GM21423 (cell line): ENCODE measurements around the gene NDST1.
"Not testable (repeated sequence)": the region's sequence is repeated elsewhere in the genome, so short reads cannot be mapped to it uniquely, and the experiment has no call there.

ENCODE experiments used
- ATAC-seq: cut with Tn5 transposase; IDR thresholded peaks from one replicate; pipeline ENCODE4 v1.9.1; 2021; ENCODE audit warnings: mild to moderate bottlenecking, moderate library complexity; ENCODE audit not compliant: unreplicated experiment

NDST1 gene

DNA sequence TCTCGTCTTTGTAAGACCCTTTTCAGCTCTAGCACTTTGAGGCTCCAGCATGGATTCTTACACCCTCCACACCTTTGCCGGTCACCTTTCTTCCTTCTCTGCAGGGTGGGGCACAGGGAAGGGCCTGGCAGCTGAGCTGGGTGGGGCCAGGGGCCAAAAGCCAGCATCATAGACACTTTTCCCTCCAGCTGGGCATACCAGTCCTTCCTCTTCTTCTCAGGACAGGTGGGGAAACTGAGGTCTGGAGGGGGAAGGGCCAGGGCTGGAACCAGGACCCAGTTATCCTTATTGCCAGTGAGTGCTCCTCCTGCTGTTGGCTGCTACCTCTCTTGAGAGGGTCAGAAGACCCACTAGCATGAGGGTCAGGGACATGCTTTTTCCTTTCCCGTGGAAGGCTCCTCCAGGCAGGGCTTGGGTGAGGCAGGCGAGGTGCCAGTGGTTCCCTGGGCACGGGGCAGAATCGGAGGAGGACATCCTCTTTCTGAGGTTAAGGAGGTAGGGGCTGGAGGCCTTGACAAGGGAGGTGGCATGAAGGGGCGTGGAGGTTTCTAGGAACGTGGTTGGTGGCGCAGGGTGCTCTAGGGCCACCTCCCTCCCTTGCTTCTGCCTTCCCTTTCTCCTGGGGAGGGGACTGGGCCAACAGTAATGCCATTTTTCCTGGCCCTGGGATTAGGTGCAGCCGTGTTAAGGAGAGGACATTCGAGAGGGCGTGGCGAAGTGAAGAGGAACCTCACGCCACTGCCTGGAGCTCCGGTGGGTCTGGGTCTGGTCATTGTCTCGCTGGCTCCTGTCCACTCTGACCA, at the start of gene NDST1:
NDST1 (plus strand) TSS at position 658 of the 803 bp plus-strand sequence. CDS start 13,124 bp downstream, outside the sequence.
- no peak for ATAC-seq

DNA sequence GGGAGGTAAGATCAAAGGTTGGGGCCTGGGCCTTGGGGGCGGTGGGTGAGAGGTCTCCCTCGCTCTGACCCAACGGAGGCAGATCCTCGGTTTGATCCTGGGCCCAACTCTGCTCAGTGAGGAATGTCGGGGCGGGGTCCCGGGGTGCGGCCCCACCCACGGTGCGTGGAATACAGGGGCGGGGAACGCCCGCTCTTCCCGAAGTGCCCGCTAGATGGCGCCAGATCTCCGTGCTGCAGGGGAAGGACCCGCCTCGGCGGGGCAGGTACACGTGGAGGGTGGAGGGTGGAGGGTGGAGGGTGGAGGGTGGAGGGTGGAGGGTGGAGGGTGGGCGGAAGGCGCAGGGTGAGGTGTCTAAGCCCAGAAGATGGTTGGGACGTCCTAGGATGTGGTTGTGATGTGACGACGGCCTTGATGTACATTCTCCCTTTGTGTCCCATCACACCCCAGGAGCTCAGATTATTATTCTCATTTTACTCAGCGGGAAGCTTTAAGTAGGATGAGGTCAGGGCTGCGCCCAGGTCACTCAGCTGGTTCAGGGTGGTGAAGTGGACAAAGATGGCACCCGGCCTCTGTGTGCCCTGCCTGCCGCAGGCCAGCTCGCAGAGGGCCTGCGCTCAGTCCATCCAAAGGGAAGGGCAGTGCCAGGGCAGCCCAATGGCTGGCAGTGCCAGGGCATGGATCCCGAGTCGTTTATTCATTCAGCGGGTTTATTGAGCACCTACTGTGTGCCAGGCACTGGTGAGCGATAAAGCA, 49.0 kb upstream of the NDST1 start:
- peak; percentile 55 for ATAC-seq

DNA sequence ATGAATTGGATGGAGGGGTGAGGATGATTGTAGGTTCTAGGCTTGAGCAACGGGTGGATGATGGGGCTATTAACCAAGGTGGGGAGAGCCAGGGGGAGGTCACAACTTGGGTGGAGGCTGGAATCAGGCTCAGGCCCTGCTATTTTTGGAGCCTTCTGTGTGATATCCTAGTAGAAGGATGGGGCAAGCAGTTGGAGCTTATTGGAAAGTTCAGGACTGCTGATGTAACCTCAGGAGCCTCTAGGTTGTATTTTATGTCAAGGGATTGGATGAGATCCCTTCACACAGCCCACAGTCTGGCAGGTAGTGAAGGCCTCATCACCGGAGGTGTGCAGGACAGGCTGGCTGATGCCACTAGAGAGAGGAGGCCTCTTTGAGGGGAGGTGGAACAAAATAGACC, 47.1 kb upstream of the NDST1 start:
- no peak for ATAC-seq

DNA sequence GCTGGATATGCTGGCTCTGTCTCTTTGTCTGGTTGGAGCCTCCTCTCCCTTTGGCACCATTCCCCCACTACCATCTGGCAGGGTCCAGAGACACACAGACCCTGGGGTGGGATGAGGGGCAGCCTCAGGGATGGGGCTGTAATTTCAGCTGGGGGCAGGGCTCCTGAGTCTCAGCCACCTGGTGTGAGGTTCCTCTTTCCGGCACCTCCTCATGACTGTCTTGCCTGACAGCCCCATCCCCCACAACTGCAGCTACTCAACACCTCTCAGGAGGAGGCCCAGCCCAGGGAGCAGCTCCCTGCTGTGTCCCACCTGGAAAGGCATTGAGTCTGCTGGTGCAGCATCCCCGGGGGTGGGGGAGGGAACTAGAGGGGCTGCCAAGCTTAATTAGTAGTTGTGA, 46.7 kb upstream of the NDST1 start:
- ATAC-seq: peak; percentile 75

DNA sequence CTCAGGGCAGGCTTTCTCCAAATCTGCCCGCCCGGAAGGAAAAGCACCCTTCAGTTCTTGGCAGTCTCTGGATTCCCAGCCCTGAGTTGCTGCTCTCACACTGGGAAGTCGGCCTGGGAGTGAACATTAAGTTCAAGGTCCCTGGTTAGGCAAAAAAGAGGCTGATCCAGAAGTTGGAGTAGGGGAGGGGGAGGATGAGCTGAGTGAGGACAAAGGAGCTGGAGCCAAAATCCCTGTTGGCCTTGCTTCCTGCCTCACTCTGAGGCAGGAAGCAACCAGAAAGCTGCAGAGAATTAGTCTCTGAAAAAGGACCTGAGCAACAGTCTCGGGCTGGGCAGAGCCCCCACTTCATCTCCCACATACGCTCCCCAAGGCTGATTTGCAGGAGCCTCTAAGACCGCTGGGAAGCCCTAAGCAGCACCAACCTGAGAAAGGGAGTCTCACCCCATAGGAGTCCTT, 43.3 kb upstream of the NDST1 start:
- ATAC-seq: no peak

DNA sequence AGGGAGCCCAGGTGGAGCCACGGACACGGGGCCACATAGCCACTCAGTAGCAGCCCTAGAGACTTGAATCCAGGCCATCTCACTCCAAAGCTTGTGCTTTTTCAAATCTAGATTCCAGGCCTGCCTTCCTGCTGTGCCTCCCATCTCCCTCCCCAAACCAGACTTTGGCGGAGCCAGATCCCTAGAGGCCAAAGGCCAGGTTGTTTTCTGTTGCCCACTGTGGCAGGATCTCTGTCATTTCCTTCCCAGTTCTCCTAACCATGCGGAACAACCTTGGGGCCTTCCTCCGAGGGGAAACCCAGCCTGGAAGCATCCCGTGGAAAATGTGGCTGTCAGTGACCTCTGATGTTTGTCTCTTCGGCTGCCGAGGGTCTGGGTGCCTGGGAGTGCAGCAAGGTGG, 42.0 kb upstream of the NDST1 start:
- ATAC-seq: no peak

DNA sequence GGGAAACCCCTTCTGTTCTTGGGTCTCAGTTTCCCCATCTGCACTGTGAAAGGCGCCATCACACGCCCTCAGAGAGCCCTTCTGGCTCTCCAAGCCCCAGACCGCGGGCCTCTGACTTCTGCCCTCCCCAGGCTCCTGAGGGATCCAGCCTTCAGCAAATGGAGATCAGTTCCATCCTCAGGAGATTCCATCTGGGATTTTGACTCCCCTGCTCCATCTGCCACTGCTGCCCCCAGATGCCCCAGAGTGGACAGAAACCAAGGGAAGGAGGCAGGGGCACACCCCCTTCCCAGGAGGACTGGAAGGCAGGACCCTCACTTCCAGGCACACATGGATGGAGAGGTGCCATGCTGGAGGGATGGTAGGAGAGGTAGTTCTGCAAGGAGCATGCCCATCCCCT, 39.7 kb upstream of the NDST1 start:
- ATAC-seq: no peak

DNA sequence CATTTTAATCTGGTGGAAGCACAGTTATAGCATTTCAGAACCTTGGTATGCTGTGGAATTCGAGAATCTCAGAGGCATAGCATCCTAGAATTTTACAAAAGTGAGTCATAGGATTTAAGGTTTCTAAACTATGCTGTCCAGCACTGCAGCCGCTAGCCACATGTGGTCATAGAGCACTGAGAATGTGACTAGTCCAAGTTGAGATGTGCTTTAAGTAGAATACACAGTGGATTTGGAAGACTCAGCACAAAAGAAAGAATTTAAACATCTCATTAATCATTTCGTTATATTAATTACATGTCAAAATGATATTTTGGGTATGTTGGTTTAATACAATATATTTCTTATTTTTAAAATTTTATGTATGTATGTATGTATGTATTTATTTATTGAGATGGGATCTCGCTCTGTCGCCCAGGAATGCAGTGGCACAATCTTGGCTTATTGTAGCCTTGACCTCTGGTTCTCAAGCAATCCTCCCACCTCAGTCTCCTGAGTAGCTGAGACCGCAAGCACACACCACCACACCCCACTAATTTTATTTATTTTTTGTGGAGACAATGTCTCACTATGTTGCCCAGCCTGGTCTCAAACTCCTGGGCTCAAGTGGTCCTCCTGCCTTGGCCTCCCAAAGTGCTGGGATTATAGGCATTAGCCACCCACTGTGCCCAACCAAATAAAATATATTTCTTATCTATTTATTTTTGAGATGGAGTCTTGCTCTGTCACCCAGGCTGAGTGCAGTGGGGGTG, 38.0 kb upstream of the NDST1 start:
- ATAC-seq: no peak

DNA sequence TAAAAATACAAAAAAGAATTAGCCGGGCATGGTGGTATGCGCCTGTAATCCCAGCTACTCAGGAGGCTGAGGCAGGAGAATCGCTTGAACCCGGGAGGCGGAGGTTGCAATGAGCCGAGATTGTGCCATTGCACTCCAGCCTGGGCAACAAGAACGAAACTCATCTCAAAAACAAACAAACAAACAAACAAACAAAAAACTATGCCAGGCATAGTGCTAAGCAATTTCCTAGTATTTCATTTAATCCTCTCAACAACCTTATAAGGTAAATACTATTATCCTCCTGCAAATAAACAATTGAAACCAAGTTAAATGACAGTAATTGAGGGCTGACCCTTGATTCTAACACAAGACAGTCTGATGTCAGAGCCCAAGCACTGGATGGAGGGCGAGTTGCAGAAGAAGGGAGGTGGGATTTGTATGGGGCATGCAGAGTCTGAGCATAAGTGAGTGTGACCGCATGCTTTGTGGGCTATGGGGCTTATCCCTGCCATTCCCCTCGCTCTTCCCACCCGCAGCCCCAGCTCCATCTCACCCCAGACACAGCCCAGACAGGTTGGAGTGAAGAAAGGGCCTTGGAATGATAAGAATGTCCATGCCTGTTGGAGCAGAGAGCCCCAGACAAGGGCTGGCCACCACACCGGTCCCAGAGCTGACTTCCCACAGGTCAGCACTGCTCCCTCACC, 34.1 kb upstream of the NDST1 start:
- ATAC-seq: no peak

DNA sequence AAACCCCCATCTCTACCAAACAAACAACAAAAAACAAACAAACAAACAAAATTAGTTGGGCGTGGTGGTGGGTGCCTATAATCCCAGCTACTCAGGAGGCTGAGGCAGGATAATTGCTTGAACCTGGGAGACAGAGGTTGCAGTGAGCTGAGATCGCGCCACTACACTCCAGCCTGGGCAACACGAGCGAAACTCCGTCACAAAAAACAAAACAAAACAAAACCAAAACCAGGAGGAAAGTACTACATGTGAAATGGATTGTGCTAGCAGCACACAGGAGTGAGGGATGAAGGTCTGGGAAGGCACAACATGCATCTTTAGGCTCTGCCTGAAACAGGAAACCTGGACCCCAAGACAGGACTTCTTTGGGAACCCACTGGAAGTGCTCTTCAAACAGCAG, 31.4 kb upstream of the NDST1 start:
- not testable (repeated sequence) for ATAC-seq

DNA sequence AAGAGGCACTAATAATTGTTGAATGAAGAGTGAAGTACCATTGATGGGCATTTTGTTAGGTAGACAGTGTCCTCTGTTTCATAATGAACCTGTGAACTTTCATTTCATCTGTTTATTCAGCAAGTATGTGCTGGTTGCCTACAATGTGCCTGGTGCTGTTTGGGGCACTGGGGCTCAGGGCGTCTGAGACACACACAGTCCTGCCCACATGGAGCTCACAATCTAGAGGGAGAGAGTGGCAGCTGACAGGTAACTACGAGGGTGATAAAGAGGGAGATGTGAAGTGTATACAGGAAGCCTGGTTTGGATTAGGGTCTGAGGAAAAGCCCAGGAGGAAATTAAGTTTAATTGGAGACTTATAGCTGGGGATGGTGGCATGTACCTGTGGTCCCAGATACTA, 28.5 kb upstream of the NDST1 start:
- ATAC-seq: no peak

DNA sequence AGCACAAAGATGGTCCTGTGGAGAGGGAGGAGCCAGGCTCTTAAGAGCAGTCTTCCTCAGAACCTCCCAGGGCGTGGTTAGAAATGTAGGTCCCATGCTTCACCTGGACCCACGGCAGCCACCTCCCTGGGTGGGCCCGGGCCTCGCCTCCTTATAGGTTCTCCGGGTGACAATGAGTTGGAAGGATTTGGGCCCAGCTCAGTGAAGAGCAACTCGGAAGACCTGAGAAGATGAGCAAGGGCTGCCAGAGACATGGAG, 26.3 kb upstream of the NDST1 start:
- ATAC-seq: no peak

DNA sequence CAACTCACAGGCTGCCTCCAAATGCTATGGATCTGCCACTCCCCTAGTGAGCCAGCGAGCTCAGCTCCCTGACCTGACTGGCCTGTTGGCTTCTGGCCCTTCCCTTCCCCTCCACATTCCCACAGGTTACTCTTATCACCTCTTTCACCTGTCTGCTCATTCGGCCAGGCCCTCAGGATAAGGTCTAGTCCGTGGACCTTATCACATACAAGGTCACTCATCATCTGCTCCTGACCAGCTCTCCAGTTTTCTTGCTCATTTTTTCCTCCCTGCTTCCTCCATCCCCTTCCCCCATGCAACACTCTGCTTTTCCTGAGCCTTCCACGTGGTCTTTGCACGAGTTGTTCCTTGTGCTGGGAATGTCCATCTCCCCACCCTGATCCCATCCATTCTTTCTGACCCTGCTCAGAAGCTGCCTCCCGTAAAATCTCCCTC, 25.9 kb upstream of the NDST1 start:
- ATAC-seq: no peak

DNA sequence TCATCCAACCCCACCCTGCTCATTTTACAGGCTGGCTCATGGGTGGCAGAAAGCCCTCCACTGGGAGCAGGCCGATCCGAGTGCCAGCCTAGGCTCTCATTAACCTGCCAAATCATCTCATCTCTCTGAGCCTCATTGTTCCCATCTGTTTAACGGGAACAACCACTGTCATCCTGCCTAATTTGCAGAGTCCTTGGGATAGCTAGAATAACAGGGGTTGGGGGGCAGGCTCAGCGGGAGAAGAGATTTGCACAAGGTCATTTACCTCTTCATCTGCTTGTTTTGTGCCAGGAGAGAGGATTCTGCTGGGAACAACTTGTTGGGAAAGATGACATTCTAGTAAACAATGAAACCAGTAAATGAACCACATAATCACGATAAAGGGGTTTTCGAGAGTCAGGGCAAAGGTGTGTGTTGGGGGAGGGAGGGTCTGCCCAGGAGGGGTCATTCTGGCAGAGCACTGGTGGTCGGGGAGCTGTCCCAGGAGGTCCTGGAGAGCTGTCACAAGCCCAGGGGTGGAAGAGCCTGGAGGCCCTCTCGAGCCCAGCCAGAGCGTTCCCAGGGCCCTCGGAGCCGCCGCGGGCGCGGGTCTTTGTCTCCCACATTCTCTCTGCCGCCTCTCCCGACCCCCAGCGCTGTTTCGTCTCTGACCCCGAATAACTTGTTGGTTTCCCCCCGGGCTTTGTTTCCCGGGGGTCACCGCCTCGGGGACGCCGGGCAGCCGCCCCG, 22.8 kb upstream of the NDST1 start:
- ATAC-seq: no peak

DNA sequence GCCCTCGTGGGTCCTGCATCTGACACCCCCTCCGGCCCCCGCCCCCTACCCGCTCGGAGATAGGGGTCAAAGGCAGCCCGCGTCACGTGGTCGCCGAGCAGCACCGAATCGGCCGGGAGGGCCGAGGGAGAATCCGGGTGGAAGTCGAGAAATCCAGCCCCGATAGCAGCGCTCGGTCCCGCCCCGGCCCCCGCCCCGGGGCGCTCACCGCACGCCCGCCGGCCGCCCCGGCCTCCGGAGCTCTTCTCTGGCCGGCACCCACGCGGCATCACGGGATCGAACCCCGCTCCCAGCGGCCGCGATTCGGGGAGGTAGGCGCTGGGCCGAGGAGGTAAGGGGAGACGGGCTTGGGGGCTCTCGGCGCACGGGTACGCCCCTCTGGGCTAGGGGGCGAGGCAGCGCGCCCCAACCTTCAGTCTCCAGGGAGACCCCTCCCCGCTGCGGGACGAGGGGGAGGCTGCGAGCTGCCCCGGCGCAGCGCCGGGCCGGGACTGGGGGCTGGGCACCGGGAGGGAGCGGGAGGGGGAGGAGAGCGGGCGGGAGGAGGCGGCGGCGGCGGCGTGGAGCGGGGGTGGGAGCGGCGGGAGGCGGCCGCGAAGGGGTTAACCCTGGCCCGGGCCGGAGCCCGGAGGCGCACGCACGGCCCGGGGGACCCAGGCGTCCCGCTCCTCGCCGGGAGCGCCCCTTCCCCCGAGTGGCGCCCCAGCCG, 22.1 kb upstream of the NDST1 start:
- ATAC-seq: no peak

DNA sequence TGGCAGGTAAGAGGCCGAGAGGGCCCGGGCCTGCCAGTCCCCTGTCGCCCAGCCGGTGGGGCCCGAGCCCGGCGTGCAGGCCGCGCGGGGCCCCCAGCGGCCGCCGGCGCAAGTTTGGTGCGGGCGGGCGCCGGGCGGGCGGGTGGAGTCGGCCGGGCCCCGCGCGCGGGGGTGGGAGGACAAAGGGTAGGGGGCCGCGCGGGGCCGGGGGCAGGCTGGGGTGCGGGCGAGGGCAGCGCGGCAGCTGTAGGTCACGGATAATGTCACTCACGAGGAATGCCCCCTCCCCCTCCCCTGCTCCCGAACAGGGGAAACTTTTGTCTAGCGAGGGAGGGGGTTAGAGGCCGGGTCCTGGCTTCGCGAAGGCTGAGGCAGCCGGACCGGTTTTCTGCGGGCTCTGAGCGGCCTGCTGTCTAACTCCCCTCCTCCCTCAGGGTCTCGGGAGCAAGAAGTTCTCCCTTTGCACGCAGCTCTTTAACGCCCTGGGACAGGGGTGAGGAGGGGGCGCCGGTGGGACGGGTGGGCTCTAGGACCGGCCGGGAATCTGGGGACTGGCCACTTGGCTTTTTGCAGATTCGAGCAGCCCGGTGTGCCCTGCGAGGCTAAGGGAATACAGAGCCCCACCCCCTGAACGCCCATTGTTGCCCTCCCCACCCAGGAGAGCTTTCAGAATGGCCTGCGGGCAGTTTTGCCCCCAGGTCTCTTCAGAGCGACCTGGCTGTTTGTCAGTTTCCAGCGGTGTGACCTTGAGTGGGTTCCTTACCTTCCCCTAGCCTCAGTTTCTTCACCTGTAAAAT, 21.3 kb upstream of the NDST1 start:
- ATAC-seq: no peak

DNA sequence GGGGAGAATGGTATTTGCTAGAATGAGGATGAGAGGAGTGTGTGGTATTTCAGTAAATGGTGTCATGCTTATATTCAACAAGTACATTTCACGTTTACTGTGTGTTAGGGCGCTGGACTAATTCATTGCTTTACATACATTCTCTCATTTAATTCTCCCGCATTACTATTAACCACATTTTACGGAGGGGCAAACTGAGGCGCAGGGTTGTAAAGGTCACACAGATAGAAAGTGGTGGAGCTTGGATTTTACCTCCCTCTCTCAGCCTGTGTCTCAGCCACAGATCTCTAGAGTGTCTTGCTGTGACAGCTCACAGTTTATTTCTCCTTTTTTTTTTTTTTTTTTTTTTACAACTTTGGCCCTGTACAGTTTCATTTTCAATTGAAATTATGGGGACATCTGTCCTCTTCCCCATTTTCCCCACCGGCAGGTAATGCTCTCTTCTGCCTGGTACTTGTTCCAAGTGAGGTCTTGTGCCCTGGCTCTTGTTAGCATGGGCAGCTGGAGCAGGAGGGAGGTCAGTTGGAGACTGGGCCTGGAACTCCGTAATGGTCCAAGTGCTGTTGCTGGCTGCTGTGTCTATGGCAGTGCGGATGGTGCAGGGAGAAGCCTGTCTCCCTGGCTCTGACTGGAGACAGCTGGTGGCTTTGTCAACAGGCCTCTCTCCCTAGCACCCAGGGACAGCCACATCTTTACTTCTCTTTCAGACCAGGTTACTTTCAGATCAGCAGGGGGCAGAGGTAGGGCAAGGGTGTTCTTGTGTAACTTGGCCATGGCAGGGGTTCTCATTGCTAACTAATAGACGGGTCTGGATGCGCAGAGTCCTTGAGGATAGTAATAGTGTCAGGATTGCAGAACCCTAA, 20.5 kb upstream of the NDST1 start:
- peak; percentile 21 for ATAC-seq
